Brain microvascular endothelial cell (primary cell): ENCODE results near the gene SPTA1.

ENCODE experiments used
- DNase-seq: peaks from one replicate; pipeline ENCODE4 v3.0.0-alpha.2; 2020
- H3K27ac ChIP-seq: fragments of 250-450 bp; sonication (Bioruptor Pico); 2 replicates; pipeline ENCODE4 v1.5.1; 2020; ENCODE audit warnings: mild to moderate bottlenecking, moderate library complexity
- H3K27me3 ChIP-seq: fragments of 250-450 bp; sonication (Bioruptor Pico); replicated peaks from 2 replicates; pipeline ENCODE4 v1.5.1; 2020; ENCODE audit warnings: mild to moderate bottlenecking
- H3K36me3 ChIP-seq: fragments of 250-450 bp; sonication (Bioruptor Pico); replicated peaks from 2 replicates; pipeline ENCODE4 v1.5.1; 2020; ENCODE audit warnings: mild to moderate bottlenecking
- H3K4me3 ChIP-seq: 2 replicates; pipeline ENCODE4 v1.5.1; 2011; ENCODE audit warnings: low read depth, mild to moderate bottlenecking, control low read depth, low read length, moderate library complexity
- in situ Hi-C: cut with HindIII; loops from 2 replicates; pipeline ENCODE4 v1.10.0; 2017; ENCODE audit warnings: low sequenced_read_pairs, low pct_ligation_motif_present
- TF ChIP-seq, protein P1 (sequence below): IDR thresholded peaks from 2 replicates; pipeline ENCODE4 v1.5.1; 2011; ENCODE audit warnings: low read depth, mild to moderate bottlenecking, moderate library complexity, low read length, control low read depth, inconsistent platforms; ENCODE audit errors: missing control alignments

The SPTA1 gene

GRCh38 chr1:158570480-158570879 lies 116.0 kb downstream of the SPTA1 start, which contains the start of gene OR6P1:
Gene OR6P1 (minus strand): TSS chr1:158570580. CDS start chr1:158563604, 6,976 bp downstream.
- Histone ChIP-seq H3K27ac (no peak within 1 kb of the TSS), H3K27me3 (no peaks in the 10 kb centered on the region), H3K36me3 (no peaks in the 10 kb centered on the region), H3K4me3 (no peak within 1 kb of the TSS)
- in situ Hi-C loops: no loop called here
- TF ChIP-seq, protein P1, sequence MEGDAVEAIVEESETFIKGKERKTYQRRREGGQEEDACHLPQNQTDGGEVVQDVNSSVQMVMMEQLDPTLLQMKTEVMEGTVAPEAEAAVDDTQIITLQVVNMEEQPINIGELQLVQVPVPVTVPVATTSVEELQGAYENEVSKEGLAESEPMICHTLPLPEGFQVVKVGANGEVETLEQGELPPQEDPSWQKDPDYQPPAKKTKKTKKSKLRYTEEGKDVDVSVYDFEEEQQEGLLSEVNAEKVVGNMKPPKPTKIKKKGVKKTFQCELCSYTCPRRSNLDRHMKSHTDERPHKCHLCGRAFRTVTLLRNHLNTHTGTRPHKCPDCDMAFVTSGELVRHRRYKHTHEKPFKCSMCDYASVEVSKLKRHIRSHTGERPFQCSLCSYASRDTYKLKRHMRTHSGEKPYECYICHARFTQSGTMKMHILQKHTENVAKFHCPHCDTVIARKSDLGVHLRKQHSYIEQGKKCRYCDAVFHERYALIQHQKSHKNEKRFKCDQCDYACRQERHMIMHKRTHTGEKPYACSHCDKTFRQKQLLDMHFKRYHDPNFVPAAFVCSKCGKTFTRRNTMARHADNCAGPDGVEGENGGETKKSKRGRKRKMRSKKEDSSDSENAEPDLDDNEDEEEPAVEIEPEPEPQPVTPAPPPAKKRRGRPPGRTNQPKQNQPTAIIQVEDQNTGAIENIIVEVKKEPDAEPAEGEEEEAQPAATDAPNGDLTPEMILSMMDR: no peak
- no peak for DNase-seq

DNA sequence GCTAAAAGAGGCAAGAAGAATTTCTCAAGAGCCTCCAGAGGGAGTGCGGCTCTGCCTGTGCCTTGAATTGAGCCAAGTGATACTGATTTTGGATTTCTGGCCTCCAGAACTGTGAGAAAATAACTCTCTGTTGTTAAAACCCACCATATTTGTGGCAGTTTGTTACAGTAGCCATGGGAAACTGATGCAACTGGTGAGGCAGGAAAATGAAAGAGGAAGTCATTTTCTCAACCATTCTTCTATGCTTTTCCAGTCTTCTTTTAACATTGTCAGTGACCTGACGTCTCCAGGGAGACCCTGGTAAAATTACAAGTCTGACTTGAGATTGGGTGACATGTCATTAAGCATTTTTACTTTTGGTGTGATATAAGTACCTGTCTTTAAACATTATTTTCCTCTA lies 121.9 kb downstream of the SPTA1 start:
- no peak overlapping the region for H3K4me3 ChIP-seq
- TF ChIP-seq, protein P1: no peak
- no peaks in the 10 kb centered on the region for H3K36me3 ChIP-seq
- in situ Hi-C loops: no loop called here
- H3K27ac ChIP-seq: no peak overlapping the region
- no peak for DNase-seq
- no peaks in the 10 kb centered on the region for H3K27me3 ChIP-seq

- DNase-seq: no peak
- Histone ChIP-seq H3K4me3 (no peak overlapping the region), H3K27me3 (no peaks in the 10 kb centered on the region), H3K27ac (no peak overlapping the region), H3K36me3 (no peaks in the 10 kb centered on the region)
- TF ChIP-seq, protein P1: no peak
- in situ Hi-C loops: no loop called here
Observed at GRCh38 chr1:158563853-158564252, 122.7 kb downstream of the SPTA1 start.
